Measurements from ENCODE around the gene AK3.

AK3 gene

GRCh38 chr9:4748612-4749011 lies 7.6 kb upstream of the AK3 start:
- FAIRE-seq (no peak), DNase-seq (ENCODE audit: low spot score) (no peak)

GRCh38 chr9:4746278-4747030 lies 5.5 kb upstream of the AK3 start:
- FAIRE-seq (no peak), DNase-seq (ENCODE audit: low spot score) (no peak)

GRCh38 chr9:4743131-4743875 lies 2.3 kb upstream of the AK3 start:
- DNase-seq (ENCODE audit: low spot score) (no peak), FAIRE-seq (no peak)

GRCh38 chr9:4742246-4742645 lies 1.2 kb upstream of the AK3 start:
- FAIRE-seq (no peak), DNase-seq (ENCODE audit: low spot score) (no peak)

GRCh38 chr9:4741365-4742089 lies 525 bp upstream of the AK3 start:
- DNase-seq (ENCODE audit: low spot score) (no peak), FAIRE-seq (no peak)

- DNase-seq (ENCODE audit: low spot score) (no peak), FAIRE-seq (no peak)
These were observed 689 bp downstream of the AK3 start for GRCh38 chr9:4740388-4740637.

- no peak for DNase-seq (ENCODE audit: low spot score)
These were observed 1.2 kb downstream of the AK3 start for GRCh38 chr9:4739587-4740387.

GRCh38 chr9:4738866-4739586 lies 2.0 kb downstream of the AK3 start:
- no peak for FAIRE-seq
- DNase-seq (ENCODE audit: low spot score): no peak

More at GRCh38 chr9:4739587-4740387, 1.2 kb downstream of the AK3 start:
- no peak for FAIRE-seq

GRCh38 chr9:4734150-4734549 lies 6.9 kb downstream of the AK3 start:
- DNase-seq (ENCODE audit: low spot score) (no peak), FAIRE-seq (no peak)

GRCh38 chr9:4732890-4733289 lies 8.1 kb downstream of the AK3 start:
- FAIRE-seq (no peak), DNase-seq (ENCODE audit: low spot score) (no peak)

GRCh38 chr9:4727593-4727992 lies 13.4 kb downstream of the AK3 start:
- DNase-seq (ENCODE audit: low spot score): no peak
- FAIRE-seq: no peak

GRCh38 chr9:4725706-4726442 lies 15.1 kb downstream of the AK3 start:
- DNase-seq (ENCODE audit: low spot score) (no peak), FAIRE-seq (no peak)

GRCh38 chr9:4721736-4722135 lies 19.3 kb downstream of the AK3 start:
- no peak for DNase-seq (ENCODE audit: low spot score)
- FAIRE-seq: no peak

- no peak for DNase-seq (ENCODE audit: low spot score)
- FAIRE-seq: no peak
These were observed 22.1 kb downstream of the AK3 start for GRCh38 chr9:4718911-4719310.

GRCh38 chr9:4717815-4718214 lies 23.2 kb downstream of the AK3 start:
- FAIRE-seq: no peak

GRCh38 chr9:4716163-4716562 lies 24.8 kb downstream of the AK3 start:
- DNase-seq (ENCODE audit: low spot score) (no peak), FAIRE-seq (no peak)

More at GRCh38 chr9:4717815-4718214, 23.2 kb downstream of the AK3 start:
- DNase-seq (ENCODE audit: low spot score): no peak

- no peak for DNase-seq (ENCODE audit: low spot score)
- no peak for FAIRE-seq
These were observed 26.6 kb downstream of the AK3 start for GRCh38 chr9:4714266-4715016.

GRCh38 chr9:4713849-4714248 lies 27.2 kb downstream of the AK3 start:
- peak; percentile 62 for FAIRE-seq
- no peak for DNase-seq (ENCODE audit: low spot score)

- DNase-seq (ENCODE audit: low spot score) (no peak), FAIRE-seq (no peak)
These were observed 31.6 kb downstream of the AK3 start for GRCh38 chr9:4709380-4709779.
